K562 (cell line): Measurements from ENCODE around the gene ZNF148. TPM values are rescaled to one million over a fixed set of nuclear protein-coding genes. Genes with fewer than 3 reads are reported as not detected.

Experiments
- ATAC-seq: fragments of 200-7000 bp; cut with Tn5 transposase; 3 replicates; pipeline ENCODE4 v1.9.1; 2020; ENCODE audit warnings: moderate library complexity
- BruUV-seq: library from RNA; stranded (reverse); fragments of 400-500 nt; replicated peaks from 2 replicates; lab custom pipeline; 2021; lab: Mats Ljungman, UMichigan
- CTCF ChIA-PET: fragments of 300-600 bp; formaldehyde crosslinking; extraction: SDS; loops from one replicate; lab custom pipeline; 2021; ENCODE audit warnings: low intra/inter-chr PET ratio; lab: Yijun Ruan, JAX
- POLR2A ChIA-PET: fragments of 300-600, 350-650 bp; sonication (Branson Sonifier 250); formaldehyde crosslinking; extraction: SDS; loops from one replicate; lab custom pipeline; 2021; ENCODE audit warnings: antibody characterized with exemption, inconsistent platforms; lab: Yijun Ruan, JAX
- DNase-seq, 4 experiments: peaks; one replicate each; pipeline versions ENCODE4 v3.0.0 to v3.0.0-alpha.2; 2011 to 2018; ENCODE audit warnings: low spot score in 3 of 4, mixed read lengths in 3 of 4; ENCODE audit errors: extremely low read depth in 1 of 4
- FAIRE-seq: peaks from 2 replicates; lab custom pipeline; 2011; peaks lifted over from hg19 to GRCh38; lab: Jason Lieb, UNC
- H2AFZ ChIP-seq: 2 replicates; pipeline ENCODE4 v1.6.0; 2011; ENCODE audit warnings: low read depth, low read length, control low read depth, inconsistent platforms
- H3K27ac ChIP-seq: fragments of 200-600 bp; 3 replicates; pipeline ENCODE4 v1.8.0; 2011; ENCODE audit warnings: low read depth, mild to moderate bottlenecking, control low read depth, inconsistent platforms, low read length, moderate library complexity, mixed read lengths; ENCODE audit errors: extremely low read depth
- H3K27me3 ChIP-seq, 2 experiments: fragments of 300-600 bp in 1 of 2; 2 replicates in 1 of 2; 3 replicates in 1 of 2; pipeline versions ENCODE4 v1.6.0 to v1.8.0; 2011; ENCODE audit warnings: inconsistent platforms in 2 of 2, low read length in 2 of 2, mild to moderate bottlenecking in 1 of 2, mixed read lengths in 1 of 2, moderate library complexity in 1 of 2; ENCODE audit not compliant: control insufficient read depth in 2 of 2, insufficient read depth in 2 of 2
- H3K36me3 ChIP-seq: fragments of 300-600 bp; 3 replicates; pipeline ENCODE4 v1.8.0; 2011; ENCODE audit warnings: mild to moderate bottlenecking, low read length, inconsistent platforms; ENCODE audit not compliant: control insufficient read depth, insufficient read depth
- H3K4me1 ChIP-seq, 2 experiments: fragments of 200-600 bp in 1 of 2; replicated peaks in 1 of 2; 2 replicates in 1 of 2; 3 replicates in 1 of 2; pipeline versions ENCODE4 v1.5.1 to v1.8.0; 2011; ENCODE audit warnings: inconsistent platforms in 2 of 2, low read length in 2 of 2, mild to moderate bottlenecking in 1 of 2, mixed read lengths in 1 of 2, moderate library complexity in 1 of 2; ENCODE audit not compliant: control insufficient read depth in 2 of 2, insufficient read depth in 2 of 2
- H3K4me2 ChIP-seq: 2 replicates; pipeline ENCODE4 v1.6.1; 2011; ENCODE audit warnings: low read length, control low read depth, inconsistent platforms, mixed read lengths; ENCODE audit not compliant: insufficient read depth
- H3K4me3 ChIP-seq: fragments of 200-600 bp; sonication (generic), shearing (Covaris generic); 2 replicates; pipeline ENCODE4 v1.5.1; 2016; ENCODE audit warnings: control low read depth, inconsistent platforms
- H3K79me2 ChIP-seq: fragments of 200-600 bp; 3 replicates; pipeline ENCODE4 v1.8.0; 2011; ENCODE audit warnings: low read length, inconsistent platforms; ENCODE audit not compliant: control insufficient read depth, insufficient read depth
- H3K9ac ChIP-seq, 2 experiments: 2 replicates each; pipeline versions ENCODE4 v1.6.0 to v1.6.1; 2011; ENCODE audit warnings: low read depth in 2 of 2, low read length in 2 of 2, control low read depth in 1 of 2, inconsistent platforms in 1 of 2, mild to moderate bottlenecking in 1 of 2, mixed read lengths in 1 of 2; ENCODE audit not compliant: insufficient read depth in 1 of 2
- H3K9me1 ChIP-seq: one replicate; pipeline ENCODE4 v1.6.0; 2011; ENCODE audit warnings: inconsistent platforms, mild to moderate bottlenecking, low read length, moderate library complexity; ENCODE audit not compliant: control insufficient read depth, insufficient read depth
- H3K9me3 ChIP-seq: replicated peaks from 2 replicates; pipeline ENCODE4 v1.5.1; 2011; ENCODE audit warnings: low read depth, low read length, inconsistent platforms; ENCODE audit not compliant: control insufficient read depth, insufficient read depth
- H4K20me1 ChIP-seq: replicated peaks from 2 replicates; pipeline ENCODE4 v1.6.1; 2011; ENCODE audit warnings: low read length, inconsistent platforms, mixed read lengths; ENCODE audit not compliant: control insufficient read depth, insufficient read depth
- CUX1 ChIP-seq: fragments of 200-800 bp; sonication (Bioruptor generic); IDR thresholded peaks from 2 replicates; pipeline ENCODE4 v1.6.1; 2016; ENCODE audit warnings: missing genetic modification characterization, missing compliant biosample characterization
- MCM2 ChIP-seq: fragments of 450-650 bp; IDR thresholded peaks from 2 replicates; pipeline ENCODE4 v1.6.1; 2017; ENCODE audit warnings: low read depth, mild to moderate bottlenecking
- PRMT5 ChIP-seq: sonication (generic); formaldehyde crosslinking; IDR thresholded peaks from 2 replicates; pipeline ENCODE4 v1.5.0; 2020; ENCODE audit warnings: missing genetic modification reagents
- REST ChIP-seq, 2 experiments: fragments of 450-650 bp; formaldehyde crosslinking in 1 of 2; IDR thresholded peaks; 2 replicates each; pipeline versions ENCODE4 v1.4.0 to v1.6.1; 2014 to 2020; ENCODE audit warnings: mild to moderate bottlenecking in 2 of 2, borderline replicate concordance in 1 of 2, low read depth in 1 of 2
- TBL1XR1 ChIP-seq, 2 experiments: IDR thresholded peaks; 2 replicates each; pipeline ENCODE4 v1.6.1; 2012; ENCODE audit warnings: improper control_type of control experiment in 2 of 2, low read length in 2 of 2, mild to moderate bottlenecking in 1 of 2
- TCF15 ChIP-seq: fragments of 250-450 bp; sonication (Bioruptor Pico); IDR thresholded peaks from 2 replicates; pipeline ENCODE4 v1.8.0; 2022; ENCODE audit warnings: moderate library complexity, mild to moderate bottlenecking, inconsistent platforms
- THRAP3 ChIP-seq: fragments of 450-650 bp; IDR thresholded peaks from 2 replicates; pipeline ENCODE4 v1.6.1; 2016; ENCODE audit warnings: mild to moderate bottlenecking, inconsistent platforms, borderline replicate concordance
- ZNF316 ChIP-seq: fragments of 450-650 bp; IDR thresholded peaks from 2 replicates; pipeline ENCODE4 v1.6.1; 2016
- ZNF41 ChIP-seq: fragments of 250-450 bp; sonication (Bioruptor Pico); conservative IDR thresholded peaks from 2 replicates; pipeline ENCODE4 v1.4.0; 2020; ENCODE audit warnings: mild to moderate bottlenecking
- in situ Hi-C: fragments of 300-500 bp; cut with MboI; formaldehyde crosslinking; loops from 4 replicates; pipeline ENCODE4 v1.15.0; 2018; ENCODE audit warnings: inconsistent platforms, mixed read lengths
- intact Hi-C: fragments of 100-400 bp; cut with micrococcal nuclease; formaldehyde crosslinking; loops from 2 replicates; pipeline ENCODE4 v1.14.2; 2022
- polyA plus RNA-seq, 8 experiments: library from polyadenylated mRNA; depleted of rRNA in 4 of 8; stranded (reverse) in 5 of 8; unstranded in 3 of 8; fragments of >200 nt; fragmentation: Nextera tagmentation in 2 of 8; fragmentation: Illumina TruSeq in 1 of 8; extraction: Ambion mirVana in 2 of 8; extraction: Trizol in 1 of 8; gene quantifications; 2 replicates each; pipeline versions ENCODE4 v1.2.1 to v1.2.3, GENCODE V29; 2011 to 2014; ENCODE audit warnings: inconsistent platforms in 1 of 8, missing spikeins in 1 of 8
- total RNA-seq, 7 experiments: library from RNA; depleted of rRNA in 6 of 7; stranded (reverse); fragments of >200 nt in 6 of 7; fragmentation: Illumina TruSeq in 2 of 7; extraction: Trizol in 2 of 7; gene quantifications; 2 replicates each; pipeline versions ENCODE4 v1.2.1 to v1.2.3, GENCODE V29; 2011 to 2021; ENCODE audit warnings: low replicate concordance in 1 of 7

ZNF148 gene
- total and polyA plus RNA-seq, 9 of the 15 experiments (the other 6 are each of a cell fraction or from before 2014, with no cell fraction given) = 2.7 to 15.1 (median 8.3) TPM

GRCh38 chr3:125294411-125294810 is 80.7 kb downstream of the ZNF148 start:
- in situ Hi-C loops = no loop called here
- Histone ChIP-seq H3K79me2 (peaks cover 23% of the 10 kb centered on the region; the same call in 2 of the 3 replicates), H3K9me3 (no peaks in the 10 kb centered on the region), H3K4me3 (no peak overlapping the region), H3K9me1 (no peaks in the 10 kb centered on the region), H3K9ac (no peak overlapping the region), H3K4me1 (no peaks in the 10 kb centered on the region), H4K20me1 (no peaks in the 10 kb centered on the region), H3K27ac (no peak overlapping the region), H2AFZ (no peak overlapping the region), H3K4me2 (no peak overlapping the region), H3K27me3 (no peaks in the 10 kb centered on the region), H3K36me3 (no peaks in the 10 kb centered on the region; the same call in 2 of the 3 replicates)
- ChIA-PET POLR2A (no interaction called here), CTCF (no interaction called here)
- intact Hi-C loops = no loop called here
- BruUV-seq = no TSS peak
- ATAC-seq (no peak), FAIRE-seq (no peak), DNase-seq (no peak)
- TF ChIP-seq MCM2 (no peak), TCF15 (no peak), PRMT5 (no peak), CUX1 (CRISPR knock-in tag) (no peak), REST (IDR thresholded peaks at IDR 0.05; ENCODE audit: borderline replicate concordance) (peak; percentile 44), REST (CRISPR knock-in tag; IDR thresholded peaks at IDR 0.05; ENCODE audit: low read depth) (no peak), THRAP3 (no peak), ZNF41 (CRISPR knock-in tag) (no peak), ZNF316 (peak; percentile 74), TBL1XR1 (IDR thresholded peaks at IDR 0.05; ENCODE audit: low read length in 2 of 2) (no peak)
